HepG2 (cell line): ENCODE results near the gene SREBF1. TPM values are rescaled to one million over a fixed set of nuclear protein-coding genes. Genes with fewer than 3 reads are reported as not detected.

Experiments used
- BHLHE40 ChIP-seq: IDR thresholded peaks from 2 replicates; pipeline ENCODE4 v1.6.1; 2011; ENCODE audit warnings: low read length, improper control_type of control experiment
- ETV5 ChIP-seq: IDR thresholded peaks from 2 replicates; pipeline ENCODE4 v1.6.1; 2018; ENCODE audit warnings: missing biosample characterization, missing genetic modification reagents, inconsistent platforms, borderline replicate concordance
- POGZ ChIP-seq: sonication (generic); formaldehyde crosslinking; IDR thresholded peaks from 2 replicates; pipeline ENCODE4 v1.4.0; 2020; ENCODE audit warnings: mild to moderate bottlenecking, missing genetic modification reagents
- STAG1 ChIP-seq: sonication (generic); formaldehyde crosslinking; IDR thresholded peaks from 2 replicates; pipeline ENCODE4 v1.4.0; 2020; ENCODE audit warnings: missing genetic modification reagents
- WIZ ChIP-seq: sonication (generic); formaldehyde crosslinking; IDR thresholded peaks from 2 replicates; pipeline ENCODE4 v1.5.1; 2020; ENCODE audit warnings: mild to moderate bottlenecking, missing genetic modification reagents
- ZNF251 ChIP-seq: sonication (generic); formaldehyde crosslinking; IDR thresholded peaks from 2 replicates; pipeline ENCODE4 v1.9.0; 2021; ENCODE audit warnings: mild to moderate bottlenecking, missing genetic modification reagents
- ZNF331 ChIP-seq: sonication (generic); formaldehyde crosslinking; IDR thresholded peaks from 2 replicates; pipeline ENCODE4 v1.4.0; 2020; ENCODE audit warnings: missing genetic modification reagents
- ZNF569 ChIP-seq: sonication (generic); formaldehyde crosslinking; IDR thresholded peaks from 2 replicates; pipeline ENCODE4 v1.5.0; 2020; ENCODE audit warnings: mild to moderate bottlenecking, missing genetic modification reagents, moderate library complexity, borderline replicate concordance
- ZNF749 ChIP-seq: sonication (generic); formaldehyde crosslinking; IDR thresholded peaks from 2 replicates; pipeline ENCODE4 v1.8.0; 2022; ENCODE audit warnings: mild to moderate bottlenecking, missing genetic modification reagents, moderate library complexity, borderline replicate concordance
- ZSCAN20 ChIP-seq: sonication (generic); formaldehyde crosslinking; IDR thresholded peaks from 2 replicates; pipeline ENCODE4 v1.4.0; 2020; ENCODE audit warnings: missing genetic modification reagents, mild to moderate bottlenecking, borderline replicate concordance
- polyA plus RNA-seq, 8 experiments: library from polyadenylated mRNA; depleted of rRNA in 3 of 8; stranded (reverse) in 7 of 8; unstranded in 1 of 8; fragments of >200 nt; fragmentation: Illumina TruSeq in 4 of 8; extraction: Trizol in 4 of 8; gene quantifications; 2 replicates each; pipeline versions ENCODE4 v1.2.1 to v1.2.3, GENCODE V29; 2011 to 2016; ENCODE audit warnings: low read depth in 4 of 8, missing spikeins in 1 of 8, mixed read lengths in 1 of 8; ENCODE audit not compliant: insufficient read depth in 1 of 8
- total RNA-seq, 5 experiments: library from RNA; depleted of rRNA; stranded (reverse); fragments of >200 nt; fragmentation: Illumina TruSeq; extraction: Trizol; gene quantifications; 2 replicates each; pipeline ENCODE4 v1.2.3, GENCODE V29; 2016; ENCODE audit warnings: low read depth in 1 of 5
- TF ChIP-seq, protein P1 (sequence below): sonication (generic); formaldehyde crosslinking; IDR thresholded peaks from 2 replicates; pipeline ENCODE4 v1.4.0; 2020; ENCODE audit warnings: missing genetic modification reagents, mild to moderate bottlenecking, borderline replicate concordance
- TF ChIP-seq, protein P2 (sequence below): IDR thresholded peaks from 2 replicates; pipeline ENCODE4 v1.6.1; 2016; ENCODE audit warnings: low read depth, control low read depth
- TF ChIP-seq, protein P3 (sequence below): IDR thresholded peaks from 2 replicates; pipeline ENCODE4 v1.6.1; 2016; ENCODE audit warnings: missing biosample characterization, missing genetic modification reagents, low read depth
- TF ChIP-seq, protein P4 (sequence below): sonication (generic); formaldehyde crosslinking; IDR thresholded peaks from 2 replicates; pipeline ENCODE4 v1.4.0; 2020; ENCODE audit warnings: missing genetic modification reagents, borderline replicate concordance
- TF ChIP-seq, protein P5 (sequence below): sonication (generic); formaldehyde crosslinking; IDR thresholded peaks from 2 replicates; pipeline ENCODE4 v1.8.1; 2022; ENCODE audit warnings: mild to moderate bottlenecking, missing genetic modification reagents

Gene SREBF1
- total and polyA plus RNA-seq, 2 of the 13 experiments (the other 11 are each of a cell fraction or from before 2014, with no cell fraction given): 34.3 to 38.0 TPM

DNA sequence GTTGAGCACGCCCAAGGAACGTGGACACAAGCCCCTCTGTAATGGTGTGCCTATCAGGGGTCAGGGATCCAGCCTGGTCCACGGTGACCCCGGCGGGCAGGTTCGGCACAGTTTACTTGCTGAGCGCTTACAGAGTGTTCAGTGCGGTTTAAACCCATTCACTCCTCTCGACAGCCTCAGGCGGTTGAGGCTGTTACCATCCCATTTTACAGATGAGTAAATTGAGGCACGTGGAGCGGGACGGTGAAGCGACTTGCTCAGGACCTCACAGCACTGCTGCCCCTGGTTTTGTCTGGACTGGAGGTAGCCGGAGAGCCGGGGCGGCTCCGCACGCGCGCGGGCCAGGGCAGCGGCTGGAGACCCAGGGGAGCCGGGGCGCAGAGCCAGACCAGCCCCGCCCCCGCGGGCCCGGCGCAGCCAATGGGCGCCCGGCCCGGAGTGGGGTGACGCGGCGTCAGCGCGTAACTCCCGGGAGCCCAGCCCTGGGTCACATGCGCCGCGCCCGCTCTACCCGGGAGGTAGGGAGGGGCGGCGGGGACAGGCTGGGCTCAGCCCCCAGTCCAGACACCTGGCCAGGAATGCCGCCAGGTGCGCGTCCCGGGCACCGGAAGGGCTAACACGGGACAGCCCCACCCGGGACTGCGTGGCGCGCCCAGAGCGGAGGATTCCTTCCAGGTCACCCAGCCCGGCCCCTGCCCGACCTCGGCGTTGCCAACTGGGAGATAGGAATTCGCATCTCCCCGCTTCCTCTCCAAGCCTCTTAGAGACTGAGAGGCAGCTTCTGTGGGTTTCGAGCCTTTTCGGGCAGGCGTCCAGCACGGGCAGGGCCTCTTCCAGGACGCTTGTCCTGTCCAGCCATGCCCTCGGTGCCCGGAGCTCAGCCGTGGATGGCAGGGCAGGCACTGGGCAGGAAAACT is 3.3 kb upstream of the SREBF1 start (continued):
- peak; percentile 55; the same call in 1 of the 2 replicates for TF ChIP-seq WIZ (CRISPR knock-in tag)
- TF ChIP-seq ZNF749 (CRISPR knock-in tag): peak; percentile 60; the same call in 1 of the 2 replicates
- peak; percentile 50; the same call in 1 of the 2 replicates for TF ChIP-seq POGZ
- TF ChIP-seq ZNF251: no peak
- no peak for TF ChIP-seq ZNF569
- peak; percentile 36; the same call in 1 of the 2 replicates for TF ChIP-seq BHLHE40
- TF ChIP-seq, protein P1, sequence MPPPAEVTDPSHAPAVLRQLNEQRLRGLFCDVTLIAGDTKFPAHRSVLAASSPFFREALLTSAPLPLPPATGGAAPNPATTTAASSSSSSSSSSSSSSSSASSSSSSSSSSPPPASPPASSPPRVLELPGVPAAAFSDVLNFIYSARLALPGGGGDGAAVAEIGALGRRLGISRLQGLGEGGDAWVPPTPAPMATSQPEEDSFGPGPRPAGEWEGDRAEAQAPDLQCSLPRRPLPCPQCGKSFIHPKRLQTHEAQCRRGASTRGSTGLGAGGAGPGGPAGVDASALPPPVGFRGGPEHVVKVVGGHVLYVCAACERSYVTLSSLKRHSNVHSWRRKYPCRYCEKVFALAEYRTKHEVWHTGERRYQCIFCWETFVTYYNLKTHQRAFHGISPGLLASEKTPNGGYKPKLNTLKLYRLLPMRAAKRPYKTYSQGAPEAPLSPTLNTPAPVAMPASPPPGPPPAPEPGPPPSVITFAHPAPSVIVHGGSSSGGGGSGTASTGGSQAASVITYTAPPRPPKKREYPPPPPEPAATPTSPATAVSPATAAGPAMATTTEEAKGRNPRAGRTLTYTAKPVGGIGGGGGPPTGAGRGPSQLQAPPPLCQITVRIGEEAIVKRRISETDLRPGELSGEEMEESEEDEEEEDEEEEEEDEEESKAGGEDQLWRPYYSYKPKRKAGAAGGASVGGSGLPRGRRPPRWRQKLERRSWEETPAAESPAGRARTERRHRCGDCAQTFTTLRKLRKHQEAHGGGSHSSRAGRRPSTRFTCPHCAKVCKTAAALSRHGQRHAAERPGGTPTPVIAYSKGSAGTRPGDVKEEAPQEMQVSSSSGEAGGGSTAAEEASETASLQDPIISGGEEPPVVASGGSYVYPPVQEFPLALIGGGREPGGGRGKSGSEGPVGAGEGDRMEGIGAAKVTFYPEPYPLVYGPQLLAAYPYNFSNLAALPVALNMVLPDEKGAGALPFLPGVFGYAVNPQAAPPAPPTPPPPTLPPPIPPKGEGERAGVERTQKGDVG (CRISPR knock-in tag): 0 out of 2 replicates have a peak, but pooled peaks have one; percentile 84
- TF ChIP-seq ZNF331 (CRISPR knock-in tag): peak; percentile 15; the same call in 1 of the 2 replicates
- 0 out of 2 replicates have a peak, but pooled peaks have one; percentile 35 for TF ChIP-seq ZSCAN20 (CRISPR knock-in tag)
- TF ChIP-seq, protein P2, sequence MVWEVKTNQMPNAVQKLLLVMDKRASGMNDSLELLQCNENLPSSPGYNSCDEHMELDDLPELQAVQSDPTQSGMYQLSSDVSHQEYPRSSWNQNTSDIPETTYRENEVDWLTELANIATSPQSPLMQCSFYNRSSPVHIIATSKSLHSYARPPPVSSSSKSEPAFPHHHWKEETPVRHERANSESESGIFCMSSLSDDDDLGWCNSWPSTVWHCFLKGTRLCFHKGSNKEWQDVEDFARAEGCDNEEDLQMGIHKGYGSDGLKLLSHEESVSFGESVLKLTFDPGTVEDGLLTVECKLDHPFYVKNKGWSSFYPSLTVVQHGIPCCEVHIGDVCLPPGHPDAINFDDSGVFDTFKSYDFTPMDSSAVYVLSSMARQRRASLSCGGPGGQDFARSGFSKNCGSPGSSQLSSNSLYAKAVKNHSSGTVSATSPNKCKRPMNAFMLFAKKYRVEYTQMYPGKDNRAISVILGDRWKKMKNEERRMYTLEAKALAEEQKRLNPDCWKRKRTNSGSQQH (CRISPR knock-in tag): 0 out of 2 replicates have a peak, but pooled peaks have one; percentile 22
- TF ChIP-seq, protein P3, sequence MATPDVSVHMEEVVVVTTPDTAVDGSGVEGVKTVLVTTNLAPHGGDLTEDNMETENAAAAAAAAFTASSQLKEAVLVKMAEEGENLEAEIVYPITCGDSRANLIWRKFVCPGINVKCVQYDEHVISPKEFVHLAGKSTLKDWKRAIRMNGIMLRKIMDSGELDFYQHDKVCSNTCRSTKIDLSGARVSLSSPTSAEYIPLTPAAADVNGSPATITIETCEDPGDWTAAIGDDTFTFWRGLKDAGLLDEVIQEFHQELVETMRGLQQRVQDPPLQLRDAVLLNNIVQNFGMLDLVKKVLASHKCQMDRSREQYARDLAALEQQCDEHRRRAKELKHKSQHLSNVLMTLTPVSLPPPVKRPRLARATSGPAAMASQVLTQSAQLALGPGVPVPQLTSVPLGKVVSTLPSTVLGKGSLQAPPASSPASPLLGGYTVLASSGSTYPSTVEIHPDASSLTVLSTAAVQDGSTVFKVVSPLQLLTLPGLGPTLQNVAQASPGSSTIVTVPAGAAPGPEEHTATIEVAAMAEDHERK (CRISPR knock-in tag): peak; percentile 48; the same call in 1 of the 2 replicates
- TF ChIP-seq, protein P4, sequence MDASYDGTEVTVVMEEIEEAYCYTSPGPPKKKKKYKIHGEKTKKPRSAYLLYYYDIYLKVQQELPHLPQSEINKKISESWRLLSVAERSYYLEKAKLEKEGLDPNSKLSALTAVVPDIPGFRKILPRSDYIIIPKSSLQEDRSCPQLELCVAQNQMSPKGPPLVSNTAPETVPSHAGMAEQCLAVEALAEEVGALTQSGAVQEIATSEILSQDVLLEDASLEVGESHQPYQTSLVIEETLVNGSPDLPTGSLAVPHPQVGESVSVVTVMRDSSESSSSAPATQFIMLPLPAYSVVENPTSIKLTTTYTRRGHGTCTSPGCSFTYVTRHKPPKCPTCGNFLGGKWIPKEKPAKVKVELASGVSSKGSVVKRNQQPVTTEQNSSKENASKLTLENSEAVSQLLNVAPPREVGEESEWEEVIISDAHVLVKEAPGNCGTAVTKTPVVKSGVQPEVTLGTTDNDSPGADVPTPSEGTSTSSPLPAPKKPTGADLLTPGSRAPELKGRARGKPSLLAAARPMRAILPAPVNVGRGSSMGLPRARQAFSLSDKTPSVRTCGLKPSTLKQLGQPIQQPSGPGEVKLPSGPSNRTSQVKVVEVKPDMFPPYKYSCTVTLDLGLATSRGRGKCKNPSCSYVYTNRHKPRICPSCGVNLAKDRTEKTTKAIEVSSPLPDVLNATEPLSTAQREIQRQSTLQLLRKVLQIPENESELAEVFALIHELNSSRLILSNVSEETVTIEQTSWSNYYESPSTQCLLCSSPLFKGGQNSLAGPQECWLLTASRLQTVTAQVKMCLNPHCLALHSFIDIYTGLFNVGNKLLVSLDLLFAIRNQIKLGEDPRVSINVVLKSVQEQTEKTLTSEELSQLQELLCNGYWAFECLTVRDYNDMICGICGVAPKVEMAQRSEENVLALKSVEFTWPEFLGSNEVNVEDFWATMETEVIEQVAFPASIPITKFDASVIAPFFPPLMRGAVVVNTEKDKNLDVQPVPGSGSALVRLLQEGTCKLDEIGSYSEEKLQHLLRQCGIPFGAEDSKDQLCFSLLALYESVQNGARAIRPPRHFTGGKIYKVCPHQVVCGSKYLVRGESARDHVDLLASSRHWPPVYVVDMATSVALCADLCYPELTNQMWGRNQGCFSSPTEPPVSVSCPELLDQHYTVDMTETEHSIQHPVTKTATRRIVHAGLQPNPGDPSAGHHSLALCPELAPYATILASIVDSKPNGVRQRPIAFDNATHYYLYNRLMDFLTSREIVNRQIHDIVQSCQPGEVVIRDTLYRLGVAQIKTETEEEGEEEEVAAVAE (CRISPR knock-in tag): peak; percentile 15; the same call in 1 of the 2 replicates
- TF ChIP-seq, protein P5, sequence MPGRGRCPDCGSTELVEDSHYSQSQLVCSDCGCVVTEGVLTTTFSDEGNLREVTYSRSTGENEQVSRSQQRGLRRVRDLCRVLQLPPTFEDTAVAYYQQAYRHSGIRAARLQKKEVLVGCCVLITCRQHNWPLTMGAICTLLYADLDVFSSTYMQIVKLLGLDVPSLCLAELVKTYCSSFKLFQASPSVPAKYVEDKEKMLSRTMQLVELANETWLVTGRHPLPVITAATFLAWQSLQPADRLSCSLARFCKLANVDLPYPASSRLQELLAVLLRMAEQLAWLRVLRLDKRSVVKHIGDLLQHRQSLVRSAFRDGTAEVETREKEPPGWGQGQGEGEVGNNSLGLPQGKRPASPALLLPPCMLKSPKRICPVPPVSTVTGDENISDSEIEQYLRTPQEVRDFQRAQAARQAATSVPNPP (CRISPR knock-in tag): peak; percentile 75
- TF ChIP-seq STAG1 (CRISPR knock-in tag): no peak
- TF ChIP-seq ETV5 (CRISPR knock-in tag): peak; percentile 77
